Myocyte (in vitro differentiated cells): Measurements from ENCODE around the gene TLDC2. TPM values are rescaled to one million over a fixed set of nuclear protein-coding genes. Genes with fewer than 3 reads are reported as not detected.
"Not testable (repeated sequence)": the region's sequence is repeated elsewhere in the genome, so short reads cannot be mapped to it uniquely, and the experiment has no call there.

Source experiments
- DNase-seq: peaks from one replicate; pipeline ENCODE4 v3.0.0-alpha.2; 2012; ENCODE audit warnings: low read depth
- total RNA-seq: library from RNA; depleted of rRNA; stranded (reverse); fragments of >200 nt; gene quantifications from 2 replicates; pipeline ENCODE4 v1.2.3, GENCODE V29; 2014

Gene TLDC2
- total RNA-seq, 1 donor from 2014 or later = not detected

- no peak for DNase-seq
Observed at GRCh38 chr20:36866681-36867495, 9.1 kb upstream of the TLDC2 start.

- no peak for DNase-seq
Observed at GRCh38 chr20:36871640-36872570, 4.0 kb upstream of the TLDC2 start.

- DNase-seq = no peak
Observed at GRCh38 chr20:36872852-36873251, 3.1 kb upstream of the TLDC2 start.

- DNase-seq = no peak
Observed at GRCh38 chr20:36873498-36874189, 2.3 kb upstream of the TLDC2 start.

GRCh38 chr20:36875093-36875492 is 845 bp upstream of the TLDC2 start:
- DNase-seq = not testable (repeated sequence)

- no peak for DNase-seq
Observed at GRCh38 chr20:36876473-36876833, 515 bp downstream of the TLDC2 start.

- no peak for DNase-seq
Observed at GRCh38 chr20:36878941-36879340, 3.0 kb downstream of the TLDC2 start.

GRCh38 chr20:36880741-36881250 is 4.9 kb downstream of the TLDC2 start:
- DNase-seq = no peak

GRCh38 chr20:36881331-36881730 is 5.4 kb downstream of the TLDC2 start:
- DNase-seq = no peak

GRCh38 chr20:36881888-36882287 is 6.0 kb downstream of the TLDC2 start:
- DNase-seq = peak; percentile 41

- no peak for DNase-seq
Observed at GRCh38 chr20:36883977-36884535, 8.1 kb downstream of the TLDC2 start.

- DNase-seq = no peak
Observed at GRCh38 chr20:36885356-36885755, 9.4 kb downstream of the TLDC2 start.

GRCh38 chr20:36886859-36887751 is 11.2 kb downstream of the TLDC2 start:
- peak; percentile 81 for DNase-seq

GRCh38 chr20:36887752-36888090 is 11.8 kb downstream of the TLDC2 start:
- no peak for DNase-seq

- DNase-seq = no peak
Observed at GRCh38 chr20:36888880-36889516, 13.1 kb downstream of the TLDC2 start.

- DNase-seq = no peak
Observed at GRCh38 chr20:36890586-36890985, 14.6 kb downstream of the TLDC2 start.

GRCh38 chr20:36891211-36891610 is 15.3 kb downstream of the TLDC2 start:
- no peak for DNase-seq

- DNase-seq = no peak
Observed at GRCh38 chr20:36893801-36894200, 17.9 kb downstream of the TLDC2 start.

GRCh38 chr20:36895036-36895435 is 19.1 kb downstream of the TLDC2 start:
- no peak for DNase-seq

- DNase-seq = no peak
Observed at GRCh38 chr20:36904690-36905089, 28.8 kb downstream of the TLDC2 start.
